Mesenchymal stem cell (in vitro differentiated cells and primary cell): ENCODE data around the gene ELFN1.

Experiments used
- DNase-seq: peaks from one replicate; pipeline ENCODE4 v3.0.0-alpha.2; 2013
- H2AFZ ChIP-seq: one replicate; pipeline ENCODE4 v1.6.1; 2013; ENCODE audit warnings: low read depth, mild to moderate bottlenecking, control low read depth, inconsistent platforms, low read length, moderate library complexity
- H2AK5ac ChIP-seq: 2 replicates; pipeline ENCODE4 v1.6.1; 2013; ENCODE audit warnings: low read length, moderate library complexity, mild to moderate bottlenecking, inconsistent platforms; ENCODE audit not compliant: severe bottlenecking
- H2BK120ac ChIP-seq: one replicate; pipeline ENCODE4 v1.6.1; 2013; ENCODE audit warnings: low read depth, mild to moderate bottlenecking, inconsistent platforms, low read length, moderate library complexity
- H2BK12ac ChIP-seq, 2 experiments: one replicate each; pipeline ENCODE4 v1.6.1; 2013; ENCODE audit warnings: inconsistent platforms in 2 of 2, low read length in 2 of 2, mild to moderate bottlenecking in 2 of 2, moderate library complexity in 2 of 2, control low read depth in 1 of 2
- H2BK15ac ChIP-seq: one replicate; pipeline ENCODE4 v1.6.1; 2013; ENCODE audit warnings: mild to moderate bottlenecking, low read depth, inconsistent platforms; ENCODE audit not compliant: poor library complexity, severe bottlenecking
- H2BK5ac ChIP-seq: 2 replicates; pipeline ENCODE4 v1.6.1; 2013; ENCODE audit warnings: low read depth, mild to moderate bottlenecking, low read length, control low read depth, inconsistent platforms; ENCODE audit not compliant: poor library complexity, severe bottlenecking
- H3K14ac ChIP-seq, 2 experiments: one replicate each; pipeline ENCODE4 v1.6.1; 2013; ENCODE audit warnings: inconsistent platforms in 2 of 2, low read length in 2 of 2, control low read depth in 1 of 2, mild to moderate bottlenecking in 1 of 2, moderate library complexity in 1 of 2
- H3K18ac ChIP-seq, 2 experiments: one replicate each; pipeline ENCODE4 v1.6.1; 2013; ENCODE audit warnings: inconsistent platforms in 2 of 2, low read length in 2 of 2, control low read depth in 1 of 2, low read depth in 1 of 2, mild to moderate bottlenecking in 1 of 2
- H3K23ac ChIP-seq, 2 experiments: one replicate each; pipeline ENCODE4 v1.6.1; 2013; ENCODE audit warnings: inconsistent platforms in 2 of 2, low read length in 2 of 2, mild to moderate bottlenecking in 2 of 2, moderate library complexity in 2 of 2, control low read depth in 1 of 2
- H3K27ac ChIP-seq: 2 replicates; pipeline ENCODE4 v1.5.1; 2013; ENCODE audit warnings: mild to moderate bottlenecking, moderate library complexity, low read length, control low read depth, inconsistent platforms; ENCODE audit not compliant: poor library complexity, severe bottlenecking
- H3K27me3 ChIP-seq, 2 experiments: 2 replicates each; pipeline versions ENCODE4 v1.6.1 to v1.7.0; 2013; ENCODE audit warnings: low read length in 2 of 2, mild to moderate bottlenecking in 2 of 2, moderate library complexity in 2 of 2, control low read depth in 1 of 2, inconsistent platforms in 1 of 2; ENCODE audit not compliant: control insufficient read depth in 1 of 2, insufficient read depth in 1 of 2
- H3K36me3 ChIP-seq, 2 experiments: 2 replicates each; pipeline versions ENCODE4 v1.6.1 to v1.7.0; 2013; ENCODE audit warnings: low read length in 2 of 2, control low read depth in 1 of 2, inconsistent platforms in 1 of 2, low read depth in 1 of 2, mild to moderate bottlenecking in 1 of 2; ENCODE audit not compliant: insufficient read depth in 2 of 2, control insufficient read depth in 1 of 2
- H3K4ac ChIP-seq, 2 experiments: one replicate each; pipeline ENCODE4 v1.6.1; 2013; ENCODE audit warnings: inconsistent platforms in 2 of 2, low read length in 2 of 2, mild to moderate bottlenecking in 2 of 2, moderate library complexity in 2 of 2, control low read depth in 1 of 2, low read depth in 1 of 2
- H3K4me1 ChIP-seq: 2 replicates; pipeline ENCODE4 v1.6.1; 2013; ENCODE audit warnings: low read depth, low read length, control low read depth; ENCODE audit not compliant: control insufficient read depth, insufficient read depth
- H3K4me2 ChIP-seq: 2 replicates; pipeline ENCODE4 v1.6.1; 2013; ENCODE audit warnings: low read length, mild to moderate bottlenecking, inconsistent platforms; ENCODE audit not compliant: poor library complexity, severe bottlenecking
- H3K4me3 ChIP-seq, 2 experiments: 2 replicates each; pipeline versions ENCODE4 v1.5.1 to v1.7.0; 2013; ENCODE audit warnings: low read length in 2 of 2, mild to moderate bottlenecking in 2 of 2, control low read depth in 1 of 2, low read depth in 1 of 2; ENCODE audit not compliant: insufficient read depth in 1 of 2
- H3K79me1 ChIP-seq: replicated peaks from 2 replicates; pipeline ENCODE4 v1.6.1; 2013; ENCODE audit warnings: mild to moderate bottlenecking, control low read depth, low read length, inconsistent platforms; ENCODE audit not compliant: poor library complexity, severe bottlenecking
- H3K9ac ChIP-seq: 2 replicates; pipeline ENCODE4 v1.7.0; 2013; ENCODE audit warnings: mild to moderate bottlenecking, low read length, moderate library complexity
- H3K9me3 ChIP-seq: 2 replicates; pipeline ENCODE4 v1.7.0; 2013; ENCODE audit warnings: mild to moderate bottlenecking, low read length; ENCODE audit not compliant: control insufficient read depth
- H4K8ac ChIP-seq: one replicate; pipeline ENCODE4 v1.6.1; 2013; ENCODE audit warnings: inconsistent platforms, mild to moderate bottlenecking, low read length, moderate library complexity
- H4K91ac ChIP-seq: one replicate; pipeline ENCODE4 v1.6.1; 2013; ENCODE audit warnings: mild to moderate bottlenecking, low read length, inconsistent platforms
- WGBS: methylation state at CpG from one replicate; pipeline ENCODE4 v1.1.7; 2013; ENCODE audit warnings: mixed read lengths; 5-methylcytosine and 5-hydroxymethylcytosine counted together

The ELFN1 gene

DNA sequence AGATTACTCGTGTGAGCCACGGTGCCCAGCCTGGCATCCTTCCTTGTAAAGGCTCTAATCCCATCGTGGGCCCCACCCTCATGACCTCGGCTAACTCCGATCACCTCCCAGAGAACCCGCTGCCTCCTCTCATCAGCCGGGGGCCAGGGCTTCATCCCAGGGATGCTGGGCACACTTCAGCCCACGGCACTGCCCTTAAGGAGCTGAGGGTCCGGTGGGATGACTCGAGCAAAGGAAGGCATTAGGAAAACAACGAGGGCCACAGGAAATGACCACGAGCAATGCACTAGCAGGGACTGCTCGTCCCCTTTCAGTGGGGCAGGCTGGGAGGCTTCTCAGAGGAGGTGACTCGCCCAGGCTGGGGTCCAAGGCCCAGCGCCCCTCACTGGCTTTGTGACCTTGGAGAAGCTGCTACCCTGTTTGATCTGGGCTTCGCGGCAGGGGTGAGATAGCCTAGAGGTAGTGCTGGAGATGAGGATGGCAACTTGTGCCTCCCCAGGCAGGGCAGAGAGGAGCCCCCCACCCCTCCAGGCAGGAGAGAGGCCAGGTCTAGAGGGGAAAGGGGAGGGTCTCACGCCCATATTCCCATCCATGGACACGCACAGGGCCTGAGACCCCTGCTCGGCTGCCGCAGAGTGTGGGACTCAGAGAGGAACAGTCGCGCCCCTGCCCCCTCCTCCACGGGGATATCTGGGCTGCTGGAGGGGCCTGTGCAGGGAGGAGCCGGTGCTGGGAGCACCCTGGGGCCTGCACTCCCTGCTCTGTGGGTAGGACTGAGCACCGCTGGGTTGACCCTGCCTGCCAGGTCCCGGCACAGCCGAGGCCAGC, 26.8 kb downstream of the ELFN1 start:
- Histone ChIP-seq H3K9ac (no peak overlapping the region), H3K14ac (no peak overlapping the region), H2BK120ac (no peak overlapping the region), H3K27me3 (peaks cover 39 to 62% of the 10 kb centered on the region in 2 experiments), H3K4me3 (no peak overlapping the region), H4K91ac (no peak overlapping the region), H3K4ac (no peak overlapping the region), H3K79me1 (no peaks in the 10 kb centered on the region), H3K9me3 (peaks cover 2% of the 10 kb centered on the region), H3K4me2 (no peak overlapping the region), H4K8ac (no peak overlapping the region), H2BK15ac (no peak overlapping the region), H3K18ac (no peak overlapping the region), H2BK12ac (no peak overlapping the region), H3K4me1 (peaks cover 30% of the 10 kb centered on the region), H2BK5ac (no peak overlapping the region), H3K23ac (no peak overlapping the region), H3K27ac (no peak overlapping the region), H2AK5ac (no peak overlapping the region), H2AFZ (no peak overlapping the region), H3K36me3 (no peaks in the 10 kb centered on the region)
- 77% methylated on average over 28 of the region's 28 CpGs for WGBS
- DNase-seq = no peak

DNA sequence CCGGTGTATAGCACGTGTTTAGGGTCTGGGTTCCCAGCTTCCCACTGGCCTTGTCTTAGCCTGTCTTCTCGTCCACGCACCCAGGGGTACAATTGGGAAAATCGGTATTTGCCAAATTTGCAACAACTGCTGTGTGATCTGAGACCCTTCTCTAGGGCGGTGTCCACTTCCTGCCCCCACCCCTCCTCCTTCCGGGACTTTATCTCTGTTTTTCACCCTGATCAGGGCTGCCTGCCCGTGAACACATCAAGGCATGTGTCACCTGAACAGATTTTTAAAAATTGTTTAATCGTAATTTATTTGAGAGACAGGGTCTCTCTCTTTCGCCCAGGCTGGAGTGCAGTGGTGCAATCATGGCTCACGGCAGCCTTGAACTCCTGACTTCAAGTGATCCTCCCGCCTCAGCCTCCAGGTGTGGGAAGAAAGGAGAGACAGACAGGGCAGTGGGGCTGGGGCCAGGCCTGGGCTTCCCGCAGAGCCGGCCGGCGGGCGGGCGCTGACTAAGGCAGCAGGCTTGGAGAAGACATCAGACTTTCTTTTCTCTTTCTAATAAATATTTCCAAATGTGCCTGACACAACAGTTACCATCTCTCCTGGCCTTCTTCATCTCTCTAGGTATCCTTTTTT, 27.5 kb downstream of the ELFN1 start:
- Histone ChIP-seq H3K23ac (no peak overlapping the region), H2BK12ac (no peak overlapping the region), H3K4me1 (peaks cover 23% of the 10 kb centered on the region), H3K36me3 (no peaks in the 10 kb centered on the region), H3K27ac (no peak overlapping the region), H3K4me3 (no peak overlapping the region), H3K4ac (no peak overlapping the region), H3K14ac (no peak overlapping the region), H3K9ac (no peak overlapping the region), H2BK15ac (no peak overlapping the region), H4K91ac (no peak overlapping the region), H3K79me1 (no peaks in the 10 kb centered on the region), H4K8ac (no peak overlapping the region), H3K4me2 (no peak overlapping the region), H2AFZ (no peak overlapping the region), H3K18ac (no peak overlapping the region), H2BK120ac (no peak overlapping the region), H2AK5ac (no peak overlapping the region), H3K9me3 (peaks cover 10% of the 10 kb centered on the region), H3K27me3 (peaks cover 39 to 56% of the 10 kb centered on the region in 2 experiments), H2BK5ac (no peak overlapping the region)
- WGBS = 85% methylated on average over 17 of the region's 18 CpGs
- no peak for DNase-seq

DNA sequence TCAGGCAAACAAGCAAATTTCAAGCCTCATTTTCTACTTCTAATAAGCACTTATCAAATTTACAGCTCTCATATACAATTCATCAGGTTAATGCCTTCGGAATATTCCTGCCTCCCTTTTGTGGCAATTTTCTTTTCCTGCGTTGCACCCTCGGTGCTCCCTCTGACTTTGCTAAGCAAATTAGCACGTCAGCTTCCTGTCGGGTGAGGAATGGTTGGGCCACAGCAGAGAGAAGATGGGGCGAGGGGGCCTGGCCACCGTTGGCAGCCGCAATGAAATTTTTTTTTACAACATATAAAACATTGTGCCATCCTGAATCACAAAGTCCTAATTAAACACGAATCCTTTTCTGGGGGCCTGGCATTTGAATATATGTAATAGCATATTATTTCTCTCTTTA, 28.1 kb downstream of the ELFN1 start:
- Histone ChIP-seq H4K91ac (no peak overlapping the region), H3K23ac (no peak overlapping the region), H3K79me1 (no peaks in the 10 kb centered on the region), H2AK5ac (no peak overlapping the region), H3K14ac (no peak overlapping the region), H3K4me3 (no peak overlapping the region), H3K36me3 (no peaks in the 10 kb centered on the region), H2AFZ (no peak overlapping the region), H3K27me3 (peaks cover 39 to 55% of the 10 kb centered on the region in 2 experiments), H3K9me3 (peaks cover 16% of the 10 kb centered on the region), H3K4me2 (no peak overlapping the region), H3K9ac (no peak overlapping the region), H3K4me1 (peaks cover 21% of the 10 kb centered on the region), H3K27ac (no peak overlapping the region), H2BK120ac (no peak overlapping the region), H4K8ac (no peak overlapping the region), H2BK5ac (no peak overlapping the region), H3K18ac (no peak overlapping the region), H2BK12ac (no peak overlapping the region), H3K4ac (no peak overlapping the region), H2BK15ac (no peak overlapping the region)
- DNase-seq = no peak
- WGBS = 63% methylated on average over 6 of the region's 9 CpGs

DNA sequence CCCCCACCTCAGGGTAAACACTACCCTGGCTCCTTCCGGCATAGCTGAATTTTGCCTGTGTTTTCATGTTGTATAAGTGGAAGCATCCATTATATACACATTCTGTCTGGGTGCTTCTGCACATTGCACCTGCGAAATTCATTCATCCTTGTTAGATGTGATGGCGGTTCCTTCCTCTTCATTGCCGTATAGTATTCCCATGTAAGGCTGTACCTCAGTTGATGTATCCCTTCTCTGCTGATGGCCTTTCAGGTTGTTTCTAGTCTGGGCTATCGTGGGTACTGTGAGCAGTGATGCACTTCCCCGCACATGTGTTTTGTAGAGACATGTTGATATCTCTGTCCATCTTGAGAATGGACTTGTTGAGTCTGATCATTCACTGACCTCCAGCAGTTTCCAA, 28.9 kb downstream of the ELFN1 start:
- H2BK120ac ChIP-seq = no peak overlapping the region
- peaks cover 16% of the 10 kb centered on the region for H3K9me3 ChIP-seq
- no peaks in the 10 kb centered on the region for H3K79me1 ChIP-seq
- H3K27me3 ChIP-seq = peaks cover 45 to 54% of the 10 kb centered on the region in 2 experiments
- H2BK5ac ChIP-seq = no peak overlapping the region
- no peak overlapping the region for H3K18ac ChIP-seq
- H3K9ac ChIP-seq = no peak overlapping the region
- H2AK5ac ChIP-seq = no peak overlapping the region
- no peaks in the 10 kb centered on the region for H3K36me3 ChIP-seq
- no peak overlapping the region for H3K4ac ChIP-seq
- H4K8ac ChIP-seq = no peak overlapping the region
- no peak overlapping the region for H3K4me3 ChIP-seq
- no peak overlapping the region for H2AFZ ChIP-seq
- H2BK15ac ChIP-seq = no peak overlapping the region
- no peak overlapping the region for H2BK12ac ChIP-seq
- peaks cover 13% of the 10 kb centered on the region for H3K4me1 ChIP-seq
- DNase-seq = no peak
- no peak overlapping the region for H3K14ac ChIP-seq
- 94% methylated on average over 5 of the region's 6 CpGs for WGBS
- H4K91ac ChIP-seq = no peak overlapping the region
- H3K27ac ChIP-seq = no peak overlapping the region
- H3K23ac ChIP-seq = no peak overlapping the region
- no peak overlapping the region for H3K4me2 ChIP-seq
